CD8-positive, alpha-beta memory T cell (primary cell): Measurements from ENCODE around the gene CDR2. TPM values are rescaled to one million over a fixed set of nuclear protein-coding genes. Genes with fewer than 3 reads are reported as not detected.
"Not testable (repeated sequence)": the region's sequence is repeated elsewhere in the genome, so short reads cannot be mapped to it uniquely, and the experiment has no call there.

Experiments used
- CTCF ChIA-PET: fragments of 350-600 bp; sonication (Branson Sonifier 250); formaldehyde crosslinking; loops from one replicate; lab custom pipeline; 2021; ENCODE audit warnings: antibody characterized with exemption; lab: Charles Lee
- POLR2A ChIA-PET: fragments of 350-600 bp; sonication (Branson Sonifier 250); formaldehyde crosslinking; loops from one replicate; lab custom pipeline; 2021; ENCODE audit warnings: antibody characterized with exemption; lab: Charles Lee
- DNase-seq, 5 donors: peaks; one replicate each; pipeline versions ENCODE4 v3.0.0 to v3.0.0-alpha.2; 2020 to 2022; ENCODE audit warnings: mixed read lengths in 1 of 5
- H3K27ac ChIP-seq: one replicate; pipeline ENCODE4 v1.7.0; 2013; ENCODE audit warnings: low read depth, mild to moderate bottlenecking, low read length, moderate library complexity
- H3K27me3 ChIP-seq: 2 replicates; pipeline ENCODE4 v1.7.0; 2013; ENCODE audit warnings: low read length, mild to moderate bottlenecking; ENCODE audit not compliant: insufficient read depth, poor library complexity, severe bottlenecking
- H3K36me3 ChIP-seq: 2 replicates; pipeline ENCODE4 v1.7.0; 2013; ENCODE audit warnings: mild to moderate bottlenecking, low read length, moderate library complexity; ENCODE audit not compliant: insufficient read depth
- H3K4me1 ChIP-seq: 2 replicates; pipeline ENCODE4 v1.7.0; 2013; ENCODE audit warnings: mild to moderate bottlenecking, low read length, moderate library complexity; ENCODE audit not compliant: insufficient read depth
- H3K4me3 ChIP-seq: 2 replicates; pipeline ENCODE4 v1.7.0; 2013; ENCODE audit warnings: mild to moderate bottlenecking, low read length
- H3K9me3 ChIP-seq: 2 replicates; pipeline ENCODE4 v1.7.0; 2013; ENCODE audit warnings: mild to moderate bottlenecking, low read length
- H3K27ac Mint-ChIP-seq, 8 donors: one replicate each; pipeline ENCODE4 v1.8.0; 2020 to 2021; ENCODE audit warnings: mixed read lengths in 8 of 8, mild to moderate bottlenecking in 6 of 8, inconsistent platforms in 3 of 8, moderate library complexity in 3 of 8
- H3K27me3 Mint-ChIP-seq, 2 donors: one replicate each; pipeline ENCODE4 v1.8.0; 2020 to 2021; ENCODE audit warnings: mixed read lengths in 2 of 2, mild to moderate bottlenecking in 1 of 2, moderate library complexity in 1 of 2
- H3K36me3 Mint-ChIP-seq, 3 donors: one replicate each; pipeline ENCODE4 v1.8.0; 2020 to 2021; ENCODE audit warnings: mixed read lengths in 3 of 3, inconsistent platforms in 1 of 3, mild to moderate bottlenecking in 1 of 3
- H3K4me1 Mint-ChIP-seq, 3 donors: one replicate each; pipeline ENCODE4 v1.8.0; 2020 to 2021; ENCODE audit warnings: mixed read lengths in 3 of 3, inconsistent platforms in 1 of 3, mild to moderate bottlenecking in 1 of 3
- H3K4me3 Mint-ChIP-seq, 7 donors: one replicate each; pipeline ENCODE4 v1.8.0; 2020 to 2021; ENCODE audit warnings: mixed read lengths in 7 of 7, mild to moderate bottlenecking in 6 of 7, moderate library complexity in 4 of 7, inconsistent platforms in 2 of 7
- H3K9me3 Mint-ChIP-seq, 5 donors: one replicate each; pipeline ENCODE4 v1.8.0; 2020 to 2022; ENCODE audit warnings: mixed read lengths in 5 of 5, mild to moderate bottlenecking in 3 of 5, moderate library complexity in 2 of 5, inconsistent platforms in 1 of 5
- polyA plus RNA-seq: library from polyadenylated mRNA; unstranded; fragments of 300-500 nt; fragmentation: Illumina TruSeq; gene quantifications from one replicate; pipeline ENCODE4 v1.2.3, GENCODE V29; 2021
- total RNA-seq, 2 experiments: library from RNA; stranded (reverse); gene quantifications; one replicate each; pipeline ENCODE4 v1.2.3, GENCODE V29; 2021

CDR2 gene
- total and polyA plus RNA-seq, 3 experiments from 2014 or later = 38.9 to 79.1 (median 41.2) TPM

- H3K4me3 ChIP-seq = no peak overlapping the region
- no peak overlapping the region for H3K27ac ChIP-seq
- peaks cover 65% of the 10 kb centered on the region for H3K36me3 ChIP-seq
Measured at GRCh38 chr16:22306788-22307187, 67.6 kb downstream of the CDR2 start.

GRCh38 chr16:22304411-22304810 lies 70.0 kb downstream of the CDR2 start:
- Mint-ChIP-seq H3K27me3 (no peaks in the 10 kb centered on the region), H3K4me1 (peaks cover 23 to 40% (median 34%) of the 10 kb centered on the region in 3 donors), H3K27ac (peak overlapping the region in 2 of 8 donors; percentile 63 to 87), H3K36me3 (peaks cover 0 to 86% (median 8%) of the 10 kb centered on the region in 3 donors), H3K4me3 (no peak overlapping the region), H3K9me3 (no peaks in the 10 kb centered on the region)
- Histone ChIP-seq H3K36me3 (peaks cover 60% of the 10 kb centered on the region), H3K4me3 (no peak overlapping the region), H3K27me3 (no peaks in the 10 kb centered on the region), H3K27ac (no peak overlapping the region), H3K9me3 (no peaks in the 10 kb centered on the region), H3K4me1 (peaks cover 16% of the 10 kb centered on the region)
- DNase-seq = peak in 1 of 5 donors; percentile 5
- POLR2A ChIA-PET = no interaction called here
- CTCF ChIA-PET = interaction anchor here (1.5 kb wide), 1 partner anchor 17 kb away, joined by 3 read pairs; no protein-coding TSS in a partner anchor

More at GRCh38 chr16:22306788-22307187, 67.6 kb downstream of the CDR2 start:
- peak in 1 of 5 donors; percentile 0 for DNase-seq
- H3K36me3 Mint-ChIP-seq = peaks cover 0 to 91% (median 12%) of the 10 kb centered on the region in 3 donors
- Histone ChIP-seq H3K27me3 (no peaks in the 10 kb centered on the region), H3K4me1 (no peaks in the 10 kb centered on the region), H3K9me3 (no peaks in the 10 kb centered on the region)
- POLR2A ChIA-PET = interaction anchor here (0.6 kb wide), 1 partner anchor 10 kb away, joined by 3 read pairs; no protein-coding TSS in a partner anchor
- no peak overlapping the region for H3K27ac Mint-ChIP-seq
- CTCF ChIA-PET = no interaction called here
- peaks cover 8 to 20% (median 15%) of the 10 kb centered on the region in 3 donors for H3K4me1 Mint-ChIP-seq
- H3K4me3 Mint-ChIP-seq = no peak overlapping the region
- H3K27me3 Mint-ChIP-seq = no peaks in the 10 kb centered on the region
- H3K9me3 Mint-ChIP-seq = no peaks in the 10 kb centered on the region

- Histone ChIP-seq H3K4me1 (peaks cover 28% of the 10 kb centered on the region), H3K9me3 (no peaks in the 10 kb centered on the region), H3K4me3 (no peak overlapping the region), H3K36me3 (peaks cover 44% of the 10 kb centered on the region), H3K27ac (no peak overlapping the region), H3K27me3 (no peaks in the 10 kb centered on the region)
- ChIA-PET CTCF (no interaction called here), POLR2A (no interaction called here)
- peaks cover 0 to 7% of the 10 kb centered on the region in 2 donors for H3K27me3 Mint-ChIP-seq
- peaks cover 0 to 83% (median 8%) of the 10 kb centered on the region in 3 donors for H3K36me3 Mint-ChIP-seq
- no peak overlapping the region for H3K4me3 Mint-ChIP-seq
- peak overlapping the region in 3 of 8 donors; percentile 51 to 77 (median 67) for H3K27ac Mint-ChIP-seq
- peak in 1 of 5 donors; percentile 4 for DNase-seq
- no peaks in the 10 kb centered on the region for H3K9me3 Mint-ChIP-seq
- peaks cover 36 to 55% (median 49%) of the 10 kb centered on the region in 3 donors for H3K4me1 Mint-ChIP-seq
Measured at GRCh38 chr16:22302776-22303363, 71.5 kb downstream of the CDR2 start.

- H3K27ac Mint-ChIP-seq = peak overlapping the region in 1 of 8 donors; percentile 88
- H3K27me3 ChIP-seq, POLR2A ChIA-PET, H3K9me3 ChIP-seq, DNase-seq, H3K27ac ChIP-seq, H3K9me3 Mint-ChIP-seq, H3K4me3 Mint-ChIP-seq, H3K4me3 ChIP-seq: not testable (repeated sequence)
- Histone ChIP-seq H3K36me3 (peaks cover 31% of the 10 kb centered on the region), H3K4me1 (peaks cover 31% of the 10 kb centered on the region)
- peaks cover 0 to 74% (median 8%) of the 10 kb centered on the region in 3 donors for H3K36me3 Mint-ChIP-seq
- peaks cover 40 to 62% (median 56%) of the 10 kb centered on the region in 3 donors for H3K4me1 Mint-ChIP-seq
- peaks cover 0 to 15% of the 10 kb centered on the region in 2 donors for H3K27me3 Mint-ChIP-seq
- CTCF ChIA-PET = interaction anchor here (1.1 to 2.9 kb wide), 11 partner anchors 10 to 301 kb away, joined by 3 to 13 read pairs (median 5); partner anchors contain the start of genes EEF2K and PDZD9
Measured at GRCh38 chr16:22301423-22301822, 73.0 kb downstream of the CDR2 start.

GRCh38 chr16:22300427-22301071 lies 73.9 kb downstream of the CDR2 start:
- Histone ChIP-seq H3K9me3 (no peaks in the 10 kb centered on the region), H3K36me3 (peaks cover 26% of the 10 kb centered on the region), H3K4me3 (no peak overlapping the region), H3K27me3 (no peaks in the 10 kb centered on the region), H3K27ac (no peak overlapping the region), H3K4me1 (peaks cover 36% of the 10 kb centered on the region)
- CTCF ChIA-PET = interaction anchor here (0.7 to 2.9 kb wide), 20 partner anchors 8 to 340 kb away, joined by 3 to 13 read pairs (median 4); partner anchors contain the start of genes EEF2K and PDZD9
- Mint-ChIP-seq H3K36me3 (peaks cover 0 to 65% (median 8%) of the 10 kb centered on the region in 3 donors), H3K27ac (peak overlapping the region; percentile 18 to 100 (median 86)), H3K4me3 (peak overlapping the region in 6 of 7 donors; percentile 14 to 76 (median 54)), H3K9me3 (peaks cover 0 to 5% (median 0%) of the 10 kb centered on the region in 5 donors), H3K4me1 (peaks cover 45 to 68% (median 62%) of the 10 kb centered on the region in 3 donors), H3K27me3 (peaks cover 0 to 17% of the 10 kb centered on the region in 2 donors)
- POLR2A ChIA-PET = no interaction called here
- DNase-seq = peak in 2 of 5 donors; percentile 36 to 58

GRCh38 chr16:22299036-22299435 lies 75.4 kb downstream of the CDR2 start:
- H3K4me3 ChIP-seq = peak overlapping the region; percentile 81
- H3K36me3 ChIP-seq = peaks cover 14% of the 10 kb centered on the region
- H3K27ac ChIP-seq = peak overlapping the region; percentile 96
- peaks cover 36% of the 10 kb centered on the region for H3K4me1 ChIP-seq
- Mint-ChIP-seq H3K27me3 (peaks cover 0 to 17% of the 10 kb centered on the region in 2 donors), H3K4me3 (peak overlapping the region; percentile 34 to 97 (median 96)), H3K9me3 (peaks cover 0 to 5% (median 0%) of the 10 kb centered on the region in 5 donors), H3K27ac (peak overlapping the region; percentile 98 to 100 (median 99)), H3K36me3 (peaks cover 0 to 50% (median 4%) of the 10 kb centered on the region in 3 donors), H3K4me1 (peaks cover 45 to 64% (median 62%) of the 10 kb centered on the region in 3 donors)
- no peak for DNase-seq
- ChIA-PET CTCF (interaction anchor here (0.8 to 5.0 kb wide), 5 partner anchors 93 to 290 kb away, joined by 3 to 43 read pairs (median 13); partner anchors contain the start of gene EEF2K), POLR2A (interaction anchor here (0.7 to 1.7 kb wide), 3 partner anchors 107 to 290 kb away, joined by 3 to 9 read pairs (median 6); no protein-coding TSS in a partner anchor)
- H3K9me3 ChIP-seq = no peaks in the 10 kb centered on the region
- no peaks in the 10 kb centered on the region for H3K27me3 ChIP-seq

GRCh38 chr16:22297871-22298733 lies 76.3 kb downstream of the CDR2 start:
- H3K36me3 ChIP-seq = peaks cover 14% of the 10 kb centered on the region
- H3K36me3 Mint-ChIP-seq = peaks cover 0 to 42% (median 1%) of the 10 kb centered on the region in 3 donors
- peaks cover 36% of the 10 kb centered on the region for H3K4me1 ChIP-seq
- H3K27me3 Mint-ChIP-seq = peaks cover 0 to 19% of the 10 kb centered on the region in 2 donors
- no peaks in the 10 kb centered on the region for H3K9me3 ChIP-seq
- H3K27ac Mint-ChIP-seq = peak overlapping the region; percentile 98 to 100 (median 99)
- H3K4me3 Mint-ChIP-seq = peak overlapping the region; percentile 88 to 97 (median 96)
- H3K4me1 Mint-ChIP-seq = peaks cover 42 to 60% (median 60%) of the 10 kb centered on the region in 3 donors
- H3K9me3 Mint-ChIP-seq = peaks cover 0 to 5% (median 0%) of the 10 kb centered on the region in 5 donors
- DNase-seq = peak; percentile 49 to 87 (median 85)
- peak overlapping the region; percentile 81 for H3K4me3 ChIP-seq
- POLR2A ChIA-PET = interaction anchor here (1.1 to 1.9 kb wide), 5 partner anchors 92 to 289 kb away, joined by 3 to 9 read pairs (median 6); partner anchors contain the start of gene EEF2K
- peak overlapping the region; percentile 96 for H3K27ac ChIP-seq
- CTCF ChIA-PET = interaction anchor here (0.7 to 5.0 kb wide), 12 partner anchors 21 to 345 kb away, joined by 3 to 43 read pairs (median 4); partner anchors contain the start of genes EEF2K, PDZD9 and UQCRC2
- H3K27me3 ChIP-seq = no peaks in the 10 kb centered on the region
